A172 (cell line): ENCODE measurements around the gene BCL2L11. TPM values are rescaled to one million over a fixed set of nuclear protein-coding genes. Genes with fewer than 3 reads are reported as not detected.

ENCODE experiments used
- DNase-seq: peaks from one replicate; pipeline ENCODE4 v3.0.0-alpha.2; 2015; ENCODE audit warnings: low spot score
- total RNA-seq: library from RNA; depleted of rRNA; stranded (reverse); fragments of >200 nt; shearing (Covaris generic); gene quantifications from 2 replicates; pipeline ENCODE4 v1.2.3, GENCODE V29; 2014

BCL2L11 gene
- total RNA-seq, 1 experiment from 2014 or later, result 9.3 TPM

GRCh38 chr2:111191877-111192276 is 71.2 kb downstream of the BCL2L11 start:
- DNase-seq, result no peak

- no peak for DNase-seq
These were observed 72.2 kb downstream of the BCL2L11 start for GRCh38 chr2:111192776-111193368.

GRCh38 chr2:111194835-111195621 is 74.3 kb downstream of the BCL2L11 start:
- DNase-seq, result no peak

DNA sequence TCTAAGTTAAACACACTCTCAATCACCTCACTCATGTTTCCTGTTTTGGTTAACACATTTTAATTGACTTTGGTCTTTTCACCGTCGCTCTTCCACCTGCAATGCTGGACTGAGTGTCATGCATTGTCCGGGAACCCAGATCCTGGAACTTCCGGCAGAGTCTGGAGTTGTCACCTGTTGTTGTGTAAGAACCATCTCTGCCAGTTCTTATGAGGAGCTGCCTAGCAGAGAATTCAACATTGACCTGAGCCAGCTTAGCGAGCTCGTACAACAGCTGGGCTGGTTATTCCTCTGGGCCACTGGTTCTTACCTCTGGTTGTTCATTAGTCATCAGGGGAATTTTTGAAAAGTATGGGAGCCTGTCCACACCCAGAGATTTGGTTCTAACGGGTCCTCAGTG is 75.7 kb downstream of the BCL2L11 start:
- no peak for DNase-seq

DNA sequence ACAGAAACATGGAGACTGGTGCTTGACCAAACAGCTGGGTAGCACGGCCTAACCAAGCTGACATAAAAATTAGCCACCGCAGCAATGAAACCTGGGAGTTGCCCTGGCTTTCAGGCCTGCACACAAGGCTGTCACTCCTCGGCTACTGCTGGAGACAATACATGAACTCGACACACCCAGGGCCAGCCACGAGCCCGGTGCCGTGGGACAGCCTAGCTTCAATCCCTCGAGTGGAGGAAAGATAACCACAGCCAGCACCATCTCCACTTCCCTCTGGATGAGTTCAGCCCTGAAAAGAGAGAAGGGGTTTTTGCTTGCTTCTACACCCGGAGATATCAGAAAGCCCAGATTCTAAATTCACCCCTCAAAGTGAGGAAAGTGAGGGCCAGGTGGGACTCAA is 78.0 kb downstream of the BCL2L11 start:
- no peak for DNase-seq

DNA sequence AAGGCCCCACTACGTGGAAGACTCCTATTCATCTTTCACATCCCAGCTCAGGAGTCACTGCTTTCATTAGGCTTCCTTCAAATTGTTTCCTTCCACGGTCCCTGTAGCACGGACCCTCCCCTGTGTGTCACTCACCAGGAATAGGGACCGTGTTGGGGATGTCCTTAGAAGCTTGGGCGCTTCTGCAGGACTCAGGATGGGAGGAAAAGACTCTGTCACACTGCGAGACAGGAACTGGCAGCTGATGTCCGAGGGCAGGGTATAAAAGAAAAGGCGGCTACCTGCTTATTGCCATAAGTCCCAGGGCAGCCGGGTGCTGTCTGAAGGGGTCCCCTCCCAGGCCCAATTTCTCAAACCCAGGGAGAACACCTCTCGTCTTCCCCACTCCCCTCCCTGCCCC is 79.1 kb downstream of the BCL2L11 start:
- no peak for DNase-seq

DNA sequence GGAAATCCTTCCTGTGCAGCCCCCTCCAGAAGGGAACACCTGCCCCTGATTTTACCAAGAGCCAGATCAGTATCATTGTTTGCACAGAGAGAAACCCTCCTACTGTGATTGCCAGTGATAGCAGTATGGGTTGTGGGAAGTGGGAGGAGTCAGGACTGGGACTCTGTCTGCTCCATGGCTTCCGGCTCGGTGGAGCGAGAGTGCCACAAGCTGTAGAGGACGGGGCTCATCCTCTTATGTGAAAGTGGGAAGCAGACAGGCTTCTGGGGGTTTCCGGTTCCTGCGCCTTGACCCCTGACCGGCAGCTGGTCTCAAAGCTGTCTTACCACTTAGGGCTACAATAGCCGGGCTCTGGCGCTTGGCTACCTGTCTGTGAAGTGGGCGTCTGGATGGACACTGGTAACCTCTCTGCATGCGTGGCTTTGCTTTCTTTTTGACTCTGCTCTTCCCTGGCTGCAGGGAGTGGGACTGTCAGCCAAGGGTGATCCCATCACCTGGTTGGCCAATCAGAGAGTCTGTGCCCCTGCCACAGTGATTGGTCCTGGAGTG is 79.7 kb downstream of the BCL2L11 start:
- no peak for DNase-seq

GRCh38 chr2:111201214-111201613 is 80.5 kb downstream of the BCL2L11 start:
- no peak for DNase-seq

DNA sequence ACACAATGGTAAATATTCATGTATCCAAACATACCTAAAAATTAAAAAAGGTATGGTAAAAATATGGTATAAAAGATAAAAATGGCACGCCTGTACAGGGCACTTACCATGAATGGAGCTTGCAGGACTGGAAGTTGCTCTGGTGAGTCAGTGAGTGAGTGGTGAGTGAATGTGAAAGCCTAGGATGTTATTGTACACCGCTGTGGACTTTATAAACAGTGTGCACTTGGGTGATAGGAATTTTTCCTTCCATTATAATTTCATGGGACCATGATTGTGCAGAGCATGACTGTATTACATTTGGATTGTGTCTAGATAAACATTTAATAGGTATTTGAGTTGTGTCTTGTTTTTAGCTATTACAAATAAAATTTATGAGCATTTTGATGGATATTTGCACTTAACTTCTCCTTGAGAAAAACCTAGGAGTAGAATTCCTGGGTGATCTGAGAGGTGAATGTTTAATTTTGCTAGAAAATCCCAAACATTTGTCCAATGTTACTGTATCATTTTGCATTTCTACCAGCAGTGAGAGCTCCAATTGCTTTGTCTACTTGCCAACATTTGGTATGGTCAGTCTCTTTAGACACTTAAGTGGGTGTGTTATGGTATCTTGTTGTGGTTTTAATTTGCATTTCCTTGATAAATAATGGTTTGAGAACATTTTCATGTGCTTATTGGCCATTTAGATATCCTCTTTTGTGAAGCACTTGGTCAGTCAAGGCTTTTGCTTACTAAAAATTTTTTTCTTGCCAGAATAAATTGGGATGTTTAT is 81.7 kb downstream of the BCL2L11 start:
- no peak for DNase-seq

DNA sequence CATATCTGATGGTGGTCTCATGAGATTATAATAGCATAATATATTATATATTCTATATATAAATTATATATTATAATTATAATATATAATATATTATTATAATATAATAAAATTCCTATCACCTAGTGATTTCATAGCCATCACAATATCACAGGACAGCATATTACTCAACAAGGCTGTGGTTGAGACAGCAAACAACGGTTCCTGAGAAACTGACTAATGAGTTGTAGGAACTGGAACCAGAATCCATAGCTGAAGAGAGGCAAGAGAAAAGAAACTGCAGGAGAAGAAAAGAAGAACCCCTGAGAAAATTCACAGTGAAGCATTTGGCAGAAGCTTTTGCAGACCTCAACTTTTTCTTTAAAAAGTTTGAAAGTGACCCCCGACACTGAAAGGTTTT is 84.0 kb downstream of the BCL2L11 start:
- no peak for DNase-seq

DNA sequence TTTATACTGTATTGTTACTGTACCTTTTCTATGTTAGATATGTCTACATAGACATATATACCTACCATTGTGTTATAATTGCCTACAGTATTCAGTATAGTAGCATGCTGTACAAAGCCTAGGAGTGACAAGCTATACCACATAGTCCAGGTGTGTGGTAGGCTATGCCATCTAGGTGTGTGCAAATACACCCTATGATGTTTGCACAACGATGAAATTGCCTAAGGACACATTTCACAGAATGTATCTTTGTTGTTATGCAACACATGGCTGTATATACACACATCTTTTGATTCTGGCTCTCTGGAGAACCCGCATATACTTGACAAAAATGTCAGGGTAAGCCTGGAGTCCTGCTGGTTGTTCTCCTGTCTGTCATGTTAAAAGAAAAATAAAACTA is 85.1 kb downstream of the BCL2L11 start:
- no peak for DNase-seq

DNA sequence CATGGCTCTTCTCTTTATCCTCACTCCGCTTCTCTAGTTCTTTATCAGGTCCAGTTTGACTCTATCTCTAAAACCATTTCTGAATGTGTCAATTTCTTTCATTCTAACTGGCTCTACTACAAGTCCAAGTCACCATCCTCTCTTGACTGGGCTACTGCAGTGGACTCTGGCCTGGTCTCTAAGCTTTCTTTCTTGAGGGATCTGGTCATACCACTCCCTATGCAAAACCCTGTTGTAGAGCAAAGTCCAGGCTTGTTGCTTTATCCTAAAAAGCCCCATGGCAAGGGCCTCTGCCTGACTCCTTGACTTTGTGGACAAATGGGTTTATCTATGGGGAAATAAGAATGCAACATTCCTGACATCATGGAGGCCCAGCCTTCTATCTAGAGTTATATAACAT is 87.1 kb downstream of the BCL2L11 start:
- no peak for DNase-seq

DNA sequence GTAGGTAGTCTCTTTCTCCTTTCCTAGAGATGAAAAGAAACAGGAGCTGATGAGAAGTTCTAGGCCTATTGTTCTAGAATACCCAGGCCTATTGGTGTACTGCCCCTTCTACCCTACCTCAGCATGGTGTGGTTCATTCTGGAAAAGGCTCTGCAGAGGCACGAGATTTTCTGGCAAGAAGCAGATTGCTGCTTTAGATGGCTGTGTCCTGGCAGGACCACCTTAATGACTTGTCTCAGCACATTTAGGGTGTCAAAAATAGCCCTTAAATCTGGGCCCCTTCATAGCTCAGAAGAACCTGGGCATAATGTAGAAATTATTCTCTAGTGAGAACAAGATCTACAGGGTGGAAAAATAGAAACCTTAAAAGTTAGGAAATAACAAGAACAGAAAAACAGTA is 87.9 kb downstream of the BCL2L11 start:
- DNase-seq, result no peak

- peak; percentile 92 for DNase-seq
These were observed 88.4 kb downstream of the BCL2L11 start for GRCh38 chr2:111209045-111209514.

DNA sequence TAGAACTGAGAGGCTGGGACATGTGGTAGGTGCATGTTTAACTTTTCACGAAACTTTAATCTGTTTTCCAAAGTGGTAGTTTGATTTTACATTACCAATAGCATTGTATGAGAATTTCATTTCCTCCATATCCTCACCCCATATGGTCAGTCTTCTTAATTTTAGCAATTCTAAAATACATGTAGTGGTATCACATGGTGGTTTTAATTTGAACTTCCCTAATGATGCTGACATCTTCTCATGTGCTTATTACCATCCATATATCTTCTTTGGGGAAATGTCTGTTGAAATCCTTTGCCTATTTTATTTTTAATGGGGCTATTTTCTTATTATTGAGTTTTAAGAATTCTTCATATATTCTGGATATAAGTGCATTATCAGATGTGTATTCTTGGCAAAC is 89.3 kb downstream of the BCL2L11 start:
- DNase-seq, result no peak

DNA sequence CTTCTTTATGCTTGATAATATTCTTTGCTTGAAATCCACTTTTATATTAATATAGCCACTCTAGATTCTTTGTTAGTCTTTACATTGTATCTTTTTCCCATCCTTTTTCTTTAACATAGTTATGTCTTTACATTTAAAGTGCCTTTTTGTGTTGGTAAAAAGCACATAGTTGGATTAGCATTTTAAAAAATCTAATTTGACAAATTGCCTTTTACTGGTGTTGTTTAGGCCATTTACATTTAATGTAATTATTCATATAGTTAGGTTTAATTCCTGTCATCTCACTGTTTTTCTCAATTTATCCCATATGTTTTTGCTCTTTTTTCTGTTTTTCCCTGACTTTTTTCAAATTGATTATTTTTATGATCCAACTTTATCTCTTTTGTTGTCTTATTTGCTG is 93.2 kb downstream of the BCL2L11 start:
- DNase-seq, result no peak

GRCh38 chr2:111216811-111217652 is 96.3 kb downstream of the BCL2L11 start:
- no peak for DNase-seq
